ENCODE measurements around the gene TBC1D30.

TBC1D30 gene

DNA sequence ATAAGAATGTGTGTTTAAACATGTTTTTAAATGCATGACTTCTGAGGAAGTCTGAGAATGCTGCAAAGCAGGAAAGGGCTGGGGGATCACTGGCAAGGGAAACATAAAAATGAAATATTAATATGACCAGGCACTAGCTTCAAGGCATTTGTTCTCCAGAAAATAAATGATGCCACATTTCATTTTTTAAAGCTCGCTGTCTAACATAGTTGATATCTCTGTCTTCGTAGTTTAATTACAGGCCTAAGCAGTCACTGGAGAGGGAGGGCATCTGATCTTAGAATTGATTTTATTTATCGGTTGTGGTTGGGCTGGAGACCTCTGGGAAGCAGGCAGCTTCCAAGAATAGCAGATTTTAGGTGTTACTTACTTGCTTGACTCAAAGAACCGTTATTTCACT lies 87.5 kb downstream of the TBC1D30 start:
- DNase-seq (ENCODE audit: low spot score), result no peak

DNA sequence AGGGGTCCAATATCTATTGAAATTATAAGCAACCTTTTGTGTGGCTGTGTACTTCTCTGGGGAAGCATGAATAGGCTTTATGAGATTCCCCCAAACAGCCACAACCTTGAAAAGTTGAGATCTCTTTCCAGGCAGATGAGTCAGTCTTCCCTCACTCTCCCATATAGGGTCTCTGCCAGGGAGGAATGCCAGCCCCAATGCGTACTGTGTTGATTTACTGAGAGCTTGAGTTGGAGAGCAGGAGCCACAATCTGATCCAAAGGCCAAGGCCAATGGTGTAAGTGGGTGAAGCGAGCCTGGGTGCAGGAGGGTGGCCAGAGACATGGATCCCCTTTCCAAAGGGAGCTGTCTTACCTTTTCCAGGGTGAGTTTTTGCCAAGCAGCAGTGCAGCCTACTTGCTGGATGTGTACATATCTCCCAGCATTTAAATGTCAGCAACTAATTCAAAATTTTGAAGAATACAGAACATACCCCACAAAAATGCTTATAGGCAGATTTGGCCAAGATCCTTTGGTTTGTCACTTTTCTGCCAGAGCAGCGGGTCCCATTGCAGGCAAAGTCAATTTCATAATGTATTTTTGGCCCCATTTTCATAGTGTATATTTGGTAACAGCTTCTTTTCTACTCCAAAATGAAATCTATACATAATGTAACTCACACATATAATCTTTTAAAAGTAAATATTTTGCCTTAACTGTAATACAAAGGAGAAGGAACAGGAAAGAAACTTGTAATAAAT lies 88.2 kb downstream of the TBC1D30 start:
- DNase-seq (ENCODE audit: low spot score), result no peak

DNA sequence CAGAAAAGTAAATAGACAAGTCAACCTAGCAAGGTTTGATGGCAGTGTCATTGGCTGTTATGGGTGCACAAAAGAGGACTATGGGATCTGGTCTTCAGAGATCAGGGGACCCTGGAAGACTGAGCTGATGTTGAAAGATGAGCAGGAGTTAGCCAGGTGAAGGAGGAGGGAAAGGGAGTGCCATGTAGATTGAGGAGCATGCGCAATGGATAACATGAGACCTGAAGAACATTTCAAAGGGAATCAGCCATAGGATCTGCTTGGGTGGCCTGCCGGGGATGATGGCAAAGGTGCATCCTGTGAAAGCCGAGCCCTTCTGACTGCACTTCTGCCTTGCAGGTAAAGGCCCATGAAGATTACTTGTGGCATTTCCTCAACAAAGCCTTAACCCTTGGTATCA lies 90.8 kb downstream of the TBC1D30 start:
- no peak for DNase-seq (ENCODE audit: low spot score)

DNA sequence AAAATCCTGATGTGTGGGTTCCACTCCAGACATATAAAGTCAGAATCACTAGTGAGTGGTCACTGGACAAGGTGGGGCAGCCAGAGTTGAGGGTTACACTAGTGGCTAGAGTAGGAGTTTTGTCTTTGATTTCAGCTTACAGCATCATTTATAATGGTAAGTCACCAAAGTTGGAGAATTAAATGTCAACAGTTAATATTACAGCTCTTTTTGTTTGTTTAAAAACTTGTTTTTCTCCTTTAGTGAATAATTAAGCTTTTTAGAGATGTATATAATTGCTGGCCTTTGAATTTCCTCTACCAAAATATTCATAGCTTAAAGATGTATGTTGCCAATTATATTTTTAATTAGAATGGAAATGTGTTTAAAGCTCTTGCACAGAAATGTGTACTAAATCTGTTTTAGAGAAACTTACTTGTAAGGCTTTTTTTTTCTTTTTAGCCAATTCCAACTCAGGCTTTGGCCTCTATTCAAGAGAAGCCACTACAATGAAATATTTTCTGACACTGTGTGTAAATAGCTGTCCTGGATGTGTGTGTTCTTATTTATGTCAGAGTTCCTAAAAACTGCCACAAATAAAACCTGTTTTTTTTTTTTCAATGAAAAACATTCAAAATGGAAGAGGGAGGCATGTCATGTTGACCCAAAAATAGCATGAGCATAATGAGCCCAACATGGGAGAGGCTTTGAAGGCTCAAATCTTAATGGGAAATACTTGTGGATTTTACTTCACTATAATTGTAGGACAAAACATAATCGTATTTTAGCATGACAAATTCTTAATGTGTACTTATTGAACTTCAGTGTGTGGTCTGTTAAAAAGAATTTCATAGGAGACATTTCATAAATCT lies 92.2 kb downstream of the TBC1D30 start:
- DNase-seq (ENCODE audit: low spot score), result no peak

DNA sequence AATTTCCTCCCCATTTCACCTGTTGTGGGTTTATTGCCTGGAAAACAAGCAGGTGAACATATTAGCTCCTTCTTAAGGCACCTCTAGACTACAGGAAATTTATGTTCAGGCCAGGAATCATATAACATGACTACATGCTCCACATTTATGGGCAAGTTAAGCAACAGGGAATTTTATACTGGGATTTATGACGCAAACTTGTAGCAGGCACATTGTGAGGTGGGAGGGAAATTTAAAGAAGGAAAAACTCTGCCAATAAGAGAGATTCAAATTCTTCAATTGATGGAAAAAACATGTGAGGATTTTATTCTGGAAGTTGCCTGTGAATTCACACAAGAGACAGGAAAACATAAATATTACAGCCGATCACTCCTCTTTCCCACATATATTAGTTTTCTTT lies 93.9 kb downstream of the TBC1D30 start:
- DNase-seq (ENCODE audit: low spot score), result no peak

DNA sequence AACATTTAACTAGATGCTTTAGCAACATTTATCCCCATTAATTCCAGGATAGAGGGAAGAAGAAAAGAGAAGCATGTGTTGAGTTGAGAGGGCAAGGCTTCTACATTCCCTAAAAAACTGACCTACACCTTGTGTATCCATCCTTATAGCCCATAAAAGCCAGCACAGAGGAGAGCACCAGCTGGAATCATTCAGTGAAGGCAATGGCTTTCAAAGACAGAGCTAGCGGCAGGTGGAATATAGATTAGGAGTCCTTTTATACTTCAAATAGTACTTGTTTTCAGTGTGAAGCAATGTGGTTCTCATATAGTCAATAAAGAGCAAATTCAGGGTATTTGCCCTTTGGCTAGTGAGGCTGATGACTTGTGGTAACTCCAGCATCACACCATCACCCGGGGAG lies 94.4 kb downstream of the TBC1D30 start:
- no peak for DNase-seq (ENCODE audit: low spot score)

DNA sequence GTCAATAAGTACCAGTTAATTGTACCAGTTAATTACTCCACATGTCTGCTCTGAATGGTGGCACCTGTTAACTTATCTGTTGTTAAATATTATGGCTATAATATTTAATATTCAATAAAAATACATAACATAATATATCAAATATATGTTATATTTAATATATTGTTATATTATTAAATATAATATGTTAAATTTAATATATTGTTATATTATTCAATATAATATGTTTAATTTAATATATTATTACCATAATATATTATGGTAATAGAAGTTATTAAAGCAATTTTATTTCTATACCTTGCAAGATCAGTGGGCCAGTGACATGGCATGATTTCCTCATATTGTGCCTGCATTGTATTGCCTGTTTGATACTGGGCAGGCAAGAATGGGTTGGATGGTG lies 98.4 kb downstream of the TBC1D30 start:
- no peak for DNase-seq (ENCODE audit: low spot score)

DNA sequence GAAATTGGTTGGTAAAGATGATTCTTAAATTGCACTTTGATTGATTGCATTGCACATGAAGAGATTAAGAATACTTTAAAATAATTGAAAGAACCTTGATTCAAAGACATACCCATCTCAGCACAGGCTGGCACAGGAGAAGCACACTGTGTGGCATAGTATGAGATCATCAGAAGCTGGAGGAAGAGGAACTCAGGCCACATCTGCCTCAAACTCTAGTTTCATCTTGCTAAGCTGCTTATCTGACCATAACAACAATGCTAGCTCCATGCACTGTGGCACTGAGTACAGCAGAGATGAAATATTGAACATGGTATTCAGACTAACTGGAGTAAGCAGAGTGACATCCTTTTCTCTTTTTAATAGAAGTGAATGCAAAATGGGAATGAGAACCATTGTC lies 99.1 kb downstream of the TBC1D30 start:
- DNase-seq (ENCODE audit: low spot score), result no peak

Measured in CD4-positive, alpha-beta T cell treated with Interleukin-2 at 100 ng/mL for 4 hours (primary cell).